Endothelial cell of umbilical vein (primary cell): Measurements from ENCODE around the gene SERPINA9. TPM values are rescaled to one million over a fixed set of nuclear protein-coding genes. Genes with fewer than 3 reads are reported as not detected.

Experiments
- BruUV-seq: library from RNA; stranded (reverse); fragments of 400-500 nt; replicated peaks from 2 replicates; lab custom pipeline; 2021; lab: Mats Ljungman, UMichigan
- CTCF ChIA-PET: fragments of 300-600, 350-600 bp; sonication (Branson Sonifier 250); formaldehyde crosslinking; loops from one replicate; lab custom pipeline; 2021; ENCODE audit warnings: antibody characterized with exemption, inconsistent platforms; lab: Charles Lee
- POLR2A ChIA-PET: fragments of 300-600, 350-600 bp; sonication (Branson Sonifier 250); formaldehyde crosslinking; loops from one replicate; lab custom pipeline; 2021; ENCODE audit warnings: antibody characterized with exemption, inconsistent platforms; lab: Charles Lee
- DNase-seq: peaks from one replicate; pipeline ENCODE4 v3.0.0-alpha.2; 2011; ENCODE audit warnings: low read depth, low spot score
- FAIRE-seq: peaks from 2 replicates; lab custom pipeline; 2011; peaks lifted over from hg19 to GRCh38; lab: Jason Lieb, UNC
- H2AFZ ChIP-seq: 2 replicates; pipeline ENCODE4 v1.6.0; 2012; ENCODE audit warnings: low read depth, low read length, control low read depth, inconsistent platforms
- H3K27ac ChIP-seq: 2 replicates; pipeline ENCODE4 v1.5.1; 2011; ENCODE audit warnings: low read depth, mild to moderate bottlenecking, control low read depth, low read length, moderate library complexity; ENCODE audit not compliant: insufficient read depth
- H3K27me3 ChIP-seq, 2 experiments: 2 replicates each; pipeline versions ENCODE4 v1.6.0 to v1.6.1; 2011; ENCODE audit warnings: low read length in 2 of 2, mixed read lengths in 1 of 2; ENCODE audit not compliant: control insufficient read depth in 2 of 2, insufficient read depth in 2 of 2
- H3K36me3 ChIP-seq, 2 experiments: 2 replicates in 1 of 2; 3 replicates in 1 of 2; pipeline ENCODE4 v1.5.1; 2011; ENCODE audit warnings: low read length in 2 of 2, mild to moderate bottlenecking in 1 of 2, moderate library complexity in 1 of 2; ENCODE audit not compliant: control insufficient read depth in 2 of 2, insufficient read depth in 2 of 2; ENCODE audit errors: extremely low read depth in 1 of 2
- H3K4me1 ChIP-seq: 3 replicates; pipeline ENCODE4 v1.5.1; 2011; ENCODE audit warnings: mild to moderate bottlenecking, low read length; ENCODE audit not compliant: control insufficient read depth, insufficient read depth; ENCODE audit errors: extremely low read depth
- H3K4me2 ChIP-seq: 2 replicates; pipeline ENCODE4 v1.6.1; 2011; ENCODE audit warnings: low read length, control low read depth, mixed read lengths; ENCODE audit not compliant: insufficient read depth
- H3K4me3 ChIP-seq, 3 experiments: fragments of 200-600 bp in 1 of 3; sonication (generic), shearing (Covaris generic) in 1 of 3; replicated peaks in 1 of 3; 2 replicates each; pipeline ENCODE4 v1.5.1; 2011 to 2016; ENCODE audit warnings: control low read depth in 3 of 3, low read length in 3 of 3, mild to moderate bottlenecking in 2 of 3, inconsistent platforms in 1 of 3, low read depth in 1 of 3, moderate library complexity in 1 of 3; ENCODE audit not compliant: insufficient read depth in 1 of 3
- H3K79me2 ChIP-seq: 2 replicates; pipeline ENCODE4 v1.6.0; 2012; ENCODE audit warnings: low read length, inconsistent platforms; ENCODE audit not compliant: control insufficient read depth, insufficient read depth
- H3K9ac ChIP-seq: replicated peaks from 2 replicates; pipeline ENCODE3; 2011; ENCODE audit warnings: low read length, control low read depth; ENCODE audit not compliant: insufficient read depth; ENCODE audit errors: extremely low read depth
- H3K9me1 ChIP-seq: replicated peaks from 3 replicates; pipeline ENCODE4 v1.6.0; 2011; ENCODE audit warnings: mild to moderate bottlenecking, low read length; ENCODE audit not compliant: control insufficient read depth, insufficient read depth; ENCODE audit errors: extremely low read depth
- H3K9me3 ChIP-seq: replicated peaks from 2 replicates; pipeline ENCODE4 v1.5.1; 2012; ENCODE audit warnings: low read length, inconsistent platforms; ENCODE audit not compliant: control insufficient read depth, insufficient read depth
- H4K20me1 ChIP-seq: replicated peaks from 2 replicates; pipeline ENCODE3; 2011; ENCODE audit warnings: mild to moderate bottlenecking, low read length; ENCODE audit not compliant: control insufficient read depth, insufficient read depth; ENCODE audit errors: extremely low read depth
- EZH2 ChIP-seq: IDR thresholded peaks from 2 replicates; pipeline ENCODE4 v1.6.1; 2012; ENCODE audit warnings: borderline replicate concordance, low read depth, mild to moderate bottlenecking, moderate library complexity, low read length, inconsistent platforms; ENCODE audit not compliant: severe bottlenecking
- FOS ChIP-seq: IDR thresholded peaks from 2 replicates; pipeline ENCODE4 v1.6.1; 2011; ENCODE audit warnings: mild to moderate bottlenecking, low read length, moderate library complexity, borderline replicate concordance; ENCODE audit not compliant: insufficient read depth
- GATA2 ChIP-seq: IDR thresholded peaks from 2 replicates; pipeline ENCODE4 v1.7.0; 2011; ENCODE audit warnings: low read depth, mild to moderate bottlenecking, moderate library complexity, mixed read lengths, low read length; ENCODE audit not compliant: insufficient read length, insufficient read depth
- JUN ChIP-seq: IDR thresholded peaks from 2 replicates; pipeline ENCODE4 v1.6.1; 2011; ENCODE audit warnings: borderline replicate concordance, low read depth; ENCODE audit not compliant: insufficient read length, insufficient read depth
- MYC ChIP-seq: IDR thresholded peaks from one replicate; pipeline ENCODE4 v1.6.1; 2011; ENCODE audit warnings: mild to moderate bottlenecking, low read depth, low read length
- POLR2A ChIP-seq: IDR thresholded peaks from 2 replicates; pipeline ENCODE4 v1.6.1; 2012; ENCODE audit warnings: low read depth, mild to moderate bottlenecking, control low read depth, low read length
- POLR2AphosphoS5 ChIP-seq: IDR thresholded peaks from 2 replicates; pipeline ENCODE4 v1.6.1; 2012; ENCODE audit warnings: low read depth, mild to moderate bottlenecking, control low read depth, low read length, moderate library complexity; ENCODE audit not compliant: insufficient read depth
- dilution Hi-C: fragments of 300-500 bp; cut with MboI; formaldehyde crosslinking; loops from one replicate; pipeline ENCODE4 v1.15.0; 2019; ENCODE audit warnings: low sequenced_read_pairs; ENCODE audit not compliant: extremely low pct_ligation_motif_present
- intact Hi-C: fragments of 100-400 bp; cut with micrococcal nuclease; formaldehyde crosslinking; loops from one replicate; pipeline ENCODE4 v1.10.0; 2022
- polyA plus RNA-seq, 4 experiments: library from polyadenylated mRNA; depleted of rRNA in 3 of 4; stranded (reverse) in 3 of 4; unstranded in 1 of 4; fragments of >200 nt; gene quantifications; 2 replicates each; pipeline versions ENCODE4 v1.2.1 to v1.2.3, GENCODE V29; 2011 to 2012; ENCODE audit warnings: missing spikeins in 1 of 4
- total RNA-seq: library from RNA; stranded (reverse); gene quantifications from 2 replicates; pipeline ENCODE4 v1.2.3, GENCODE V29; 2021
- TF ChIP-seq, protein P1 (sequence below), 2 donors: IDR thresholded peaks; 1 replicate in 1 of 2; 2 replicates in 1 of 2; pipeline ENCODE4 v1.5.1; 2011; ENCODE audit warnings: low read length in 2 of 2, mild to moderate bottlenecking in 2 of 2, moderate library complexity in 2 of 2, control low read depth in 1 of 2, inconsistent platforms in 1 of 2, low read depth in 1 of 2; ENCODE audit not compliant: insufficient read depth in 1 of 2; ENCODE audit errors: extremely low read depth in 1 of 2
- TF ChIP-seq, protein P2 (sequence below): IDR thresholded peaks from 2 replicates; pipeline ENCODE4 v1.6.1; 2011; ENCODE audit not compliant: insufficient read depth, insufficient read length

SERPINA9 gene
- total and polyA plus RNA-seq, 2 donors (not counting 3 experiments of a cell fraction or from before 2014, with no cell fraction given), result not detected

DNA sequence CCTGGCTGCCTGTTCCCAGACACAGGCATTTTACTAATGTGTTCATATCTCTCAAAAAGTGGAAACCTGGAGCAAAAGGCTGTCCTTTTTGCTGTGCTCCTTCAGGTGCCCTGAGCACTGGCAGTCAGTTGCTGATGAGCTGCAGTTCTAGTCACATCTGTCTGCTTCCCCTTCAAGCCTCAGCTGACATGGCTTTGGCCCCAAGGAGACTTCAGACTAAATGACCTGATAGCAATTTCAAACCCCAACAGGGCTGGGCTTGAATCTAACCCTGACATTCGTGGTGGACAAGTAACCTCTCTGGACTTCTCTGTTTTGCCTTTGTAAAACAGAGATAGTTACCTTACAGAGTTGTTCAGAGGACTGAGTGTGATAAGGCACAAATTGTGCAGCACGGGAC, 5.7 kb downstream of the SERPINA9 start:
- DNase-seq, result no peak
- Histone ChIP-seq H3K4me1 (no peaks in the 10 kb centered on the region), H3K27ac (no peak overlapping the region), H4K20me1 (no peaks in the 10 kb centered on the region), H3K27me3 (no peaks in the 10 kb centered on the region), H3K36me3 (no peaks in the 10 kb centered on the region), H3K9ac (no peak overlapping the region), H3K9me1 (no peaks in the 10 kb centered on the region), H3K4me3 (no peak overlapping the region), H3K4me2 (no peak overlapping the region), H3K79me2 (no peaks in the 10 kb centered on the region), H2AFZ (no peak overlapping the region), H3K9me3 (no peaks in the 10 kb centered on the region)
- ChIA-PET POLR2A (no interaction called here), CTCF (no interaction called here)
- TF ChIP-seq, protein P1, sequence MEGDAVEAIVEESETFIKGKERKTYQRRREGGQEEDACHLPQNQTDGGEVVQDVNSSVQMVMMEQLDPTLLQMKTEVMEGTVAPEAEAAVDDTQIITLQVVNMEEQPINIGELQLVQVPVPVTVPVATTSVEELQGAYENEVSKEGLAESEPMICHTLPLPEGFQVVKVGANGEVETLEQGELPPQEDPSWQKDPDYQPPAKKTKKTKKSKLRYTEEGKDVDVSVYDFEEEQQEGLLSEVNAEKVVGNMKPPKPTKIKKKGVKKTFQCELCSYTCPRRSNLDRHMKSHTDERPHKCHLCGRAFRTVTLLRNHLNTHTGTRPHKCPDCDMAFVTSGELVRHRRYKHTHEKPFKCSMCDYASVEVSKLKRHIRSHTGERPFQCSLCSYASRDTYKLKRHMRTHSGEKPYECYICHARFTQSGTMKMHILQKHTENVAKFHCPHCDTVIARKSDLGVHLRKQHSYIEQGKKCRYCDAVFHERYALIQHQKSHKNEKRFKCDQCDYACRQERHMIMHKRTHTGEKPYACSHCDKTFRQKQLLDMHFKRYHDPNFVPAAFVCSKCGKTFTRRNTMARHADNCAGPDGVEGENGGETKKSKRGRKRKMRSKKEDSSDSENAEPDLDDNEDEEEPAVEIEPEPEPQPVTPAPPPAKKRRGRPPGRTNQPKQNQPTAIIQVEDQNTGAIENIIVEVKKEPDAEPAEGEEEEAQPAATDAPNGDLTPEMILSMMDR (IDR thresholded peaks at IDR 0.05; ENCODE audit: extremely low read depth in 1 of 2, insufficient read depth in 1 of 2, low read depth in 1 of 2, low read length in 2 of 2), result no peak
- TF ChIP-seq POLR2AphosphoS5 (no peak), FOS (no peak), MYC (no peak), JUN (no peak), GATA2 (no peak), EZH2 (no peak), POLR2A (no peak)
- TF ChIP-seq, protein P2, sequence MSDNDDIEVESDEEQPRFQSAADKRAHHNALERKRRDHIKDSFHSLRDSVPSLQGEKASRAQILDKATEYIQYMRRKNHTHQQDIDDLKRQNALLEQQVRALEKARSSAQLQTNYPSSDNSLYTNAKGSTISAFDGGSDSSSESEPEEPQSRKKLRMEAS, result no peak
- dilution Hi-C loops (no loop called here), intact Hi-C loops (no loop called here)
- no peak for FAIRE-seq
- BruUV-seq, result no TSS peak
